Right cardiac atrium (tissue), 5 donors: Measurements from ENCODE around the gene EMX1. TPM values are rescaled to one million over a fixed set of nuclear protein-coding genes. Genes with fewer than 3 reads are reported as not detected.

Experiments used
- ATAC-seq, 2 donors: fragments of 200-7000 bp; cut with Tn5 transposase; one replicate each; pipeline versions ENCODE4 v1.8.0 to v1.9.1; 2020; ENCODE audit warnings: moderate library complexity in 2 of 2, mild to moderate bottlenecking in 1 of 2
- DNase-seq, 3 donors: peaks; one replicate each; pipeline ENCODE4 v3.0.0-alpha.2; 2020
- H3K27ac ChIP-seq: one replicate; pipeline ENCODE4 v1.5.1; 2013; ENCODE audit warnings: mild to moderate bottlenecking, low read length, control low read depth, moderate library complexity
- H3K27me3 ChIP-seq: one replicate; pipeline ENCODE4 v1.6.1; 2013; ENCODE audit not compliant: control insufficient read depth, insufficient read depth
- H3K4me1 ChIP-seq: one replicate; pipeline ENCODE4 v1.6.1; 2013; ENCODE audit warnings: low read length; ENCODE audit not compliant: control insufficient read depth, insufficient read depth
- H3K4me3 ChIP-seq: one replicate; pipeline ENCODE4 v1.5.1; 2013; ENCODE audit warnings: low read length, control low read depth
- H3K9me3 ChIP-seq: one replicate; pipeline ENCODE4 v1.6.1; 2013; ENCODE audit warnings: low read length; ENCODE audit not compliant: control insufficient read depth
- WGBS: extraction: QIAGEN DNeasy Blood & Tissue Kit; methylation state at CpG from one replicate; pipeline ENCODE4 v1.1.7; 2013; 5-methylcytosine and 5-hydroxymethylcytosine counted together
- intact Hi-C, 4 donors: fragments of 100-400 bp; cut with DNase I; formaldehyde crosslinking; loops; one replicate each; pipeline versions ENCODE4 v1.11.0 to v1.14.0; 2022 to 2023
- polyA plus RNA-seq: library from polyadenylated mRNA; stranded (reverse); fragments of 200-250 nt; gene quantifications from one replicate; pipeline ENCODE4 v1.2.3, GENCODE V29; 2013
- total RNA-seq, 4 donors: library from RNA; stranded (reverse); fragmentation: NEBNext Ultra II Directional; extraction: Animal tissue kit (Norgen Biotek cat#: 25700); gene quantifications; one replicate each; pipeline ENCODE4 v1.2.1, GENCODE V29; 2021
- donor health status: healthy with polysubstance abuse.
- donor health status: DM: no; HTN: yes; CAD: no.
- donor health status: DM: no; HTN: no; CAD: no.
- donor health status: DM: no; HTN: yes; CAD: no; lungs with severe emphysema.
- donor health status: DM: yes; HTN: yes; CAD: no.

EMX1 gene
- total and polyA plus RNA-seq, 5 donors, result 0.18 TPM; not detected in 4

- Histone ChIP-seq H3K27me3 (no peaks in the 10 kb centered on the region), H3K27ac (no peak overlapping the region), H3K4me1 (no peaks in the 10 kb centered on the region), H3K9me3 (no peaks in the 10 kb centered on the region), H3K4me3 (no peak overlapping the region)
- no peak for ATAC-seq
- DNase-seq, result peak in 1 of 3 donors; percentile 33
- WGBS, result 60% methylated on average over 19 of the region's 19 CpGs
- intact Hi-C loops, result no loop called here
Measured at GRCh38 chr2:72936660-72937355, 19.5 kb downstream of the EMX1 start.

- H3K4me1 ChIP-seq, result no peaks in the 10 kb centered on the region
- intact Hi-C loops, result no loop called here
- DNase-seq (peak; percentile 8 to 42 (median 20)), ATAC-seq (no peak)
- H3K27ac ChIP-seq, result no peak overlapping the region
- no peaks in the 10 kb centered on the region for H3K27me3 ChIP-seq
- no peak overlapping the region for H3K4me3 ChIP-seq
- 79% methylated on average over 15 of the region's 15 CpGs for WGBS
- no peaks in the 10 kb centered on the region for H3K9me3 ChIP-seq
Measured at GRCh38 chr2:72937356-72937669, 20.0 kb downstream of the EMX1 start.

- no peak for ATAC-seq
- no peaks in the 10 kb centered on the region for H3K4me1 ChIP-seq
- intact Hi-C loops, result no loop called here
- no peak overlapping the region for H3K27ac ChIP-seq
- H3K4me3 ChIP-seq, result no peak overlapping the region
- DNase-seq, result peak in 1 of 3 donors; percentile 15
- no peaks in the 10 kb centered on the region for H3K27me3 ChIP-seq
- WGBS, result 77% methylated on average over 5 of the region's 5 CpGs
- no peaks in the 10 kb centered on the region for H3K9me3 ChIP-seq
Measured at GRCh38 chr2:72938455-72938854, 21.1 kb downstream of the EMX1 start.

- Histone ChIP-seq H3K4me1 (no peaks in the 10 kb centered on the region), H3K27me3 (no peaks in the 10 kb centered on the region), H3K9me3 (no peaks in the 10 kb centered on the region), H3K4me3 (no peak overlapping the region), H3K27ac (no peak overlapping the region)
- intact Hi-C loops, result no loop called here
- no peak for ATAC-seq
- DNase-seq, result peak in 1 of 3 donors; percentile 10
- WGBS, result 83% methylated on average over 6 of the region's 6 CpGs
Measured at GRCh38 chr2:72940361-72940760, 23.0 kb downstream of the EMX1 start.

GRCh38 chr2:72940786-72941185 is 23.5 kb downstream of the EMX1 start:
- H3K9me3 ChIP-seq, result no peaks in the 10 kb centered on the region
- ATAC-seq (no peak), DNase-seq (peak in 2 of 3 donors; percentile 10 to 37)
- intact Hi-C loops, result no loop called here
- H3K27ac ChIP-seq, result no peak overlapping the region
- 71% methylated on average over 6 of the region's 6 CpGs for WGBS
- no peaks in the 10 kb centered on the region for H3K4me1 ChIP-seq
- H3K27me3 ChIP-seq, result no peaks in the 10 kb centered on the region
- H3K4me3 ChIP-seq, result no peak overlapping the region

GRCh38 chr2:72942293-72942692 is 25.0 kb downstream of the EMX1 start:
- WGBS, result 95% methylated on average over 8 of the region's 8 CpGs
- DNase-seq (peak in 2 of 3 donors; percentile 10 to 29), ATAC-seq (no peak)
- Histone ChIP-seq H3K27me3 (no peaks in the 10 kb centered on the region), H3K27ac (no peak overlapping the region), H3K4me3 (no peak overlapping the region), H3K9me3 (no peaks in the 10 kb centered on the region), H3K4me1 (no peaks in the 10 kb centered on the region)
- intact Hi-C loops, result no loop called here

- H3K27ac ChIP-seq, result no peak overlapping the region
- no peaks in the 10 kb centered on the region for H3K27me3 ChIP-seq
- WGBS, result 97% methylated on average over 8 of the region's 8 CpGs
- DNase-seq (peak in 2 of 3 donors; percentile 24 to 25), ATAC-seq (no peak)
- intact Hi-C loops, result no loop called here
- H3K4me1 ChIP-seq, result no peaks in the 10 kb centered on the region
- H3K4me3 ChIP-seq, result no peak overlapping the region
- no peaks in the 10 kb centered on the region for H3K9me3 ChIP-seq
Measured at GRCh38 chr2:72942881-72943418, 25.6 kb downstream of the EMX1 start.

- ATAC-seq, result no peak
- no peak overlapping the region for H3K4me3 ChIP-seq
- intact Hi-C loops, result no loop called here
- no peaks in the 10 kb centered on the region for H3K9me3 ChIP-seq
- H3K27ac ChIP-seq, result no peak overlapping the region
- no peaks in the 10 kb centered on the region for H3K4me1 ChIP-seq
- WGBS, result 90% methylated on average over 7 of the region's 7 CpGs
- no peaks in the 10 kb centered on the region for H3K27me3 ChIP-seq
- peak in 2 of 3 donors; percentile 17 for DNase-seq
Measured at GRCh38 chr2:72943540-72944395, 26.4 kb downstream of the EMX1 start.

GRCh38 chr2:72944804-72945449 is 27.6 kb downstream of the EMX1 start:
- WGBS, result 93% methylated on average over 16 of the region's 16 CpGs
- DNase-seq (peak in 2 of 3 donors; percentile 32 to 53), ATAC-seq (no peak)
- intact Hi-C loops, result no loop called here
- H3K4me3 ChIP-seq, result no peak overlapping the region
- no peaks in the 10 kb centered on the region for H3K4me1 ChIP-seq
- no peaks in the 10 kb centered on the region for H3K27me3 ChIP-seq
- H3K9me3 ChIP-seq, result no peaks in the 10 kb centered on the region
- no peak overlapping the region for H3K27ac ChIP-seq

GRCh38 chr2:72945450-72946019 is 28.2 kb downstream of the EMX1 start:
- H3K4me1 ChIP-seq, result no peaks in the 10 kb centered on the region
- intact Hi-C loops, result no loop called here
- no peak for ATAC-seq
- no peak overlapping the region for H3K27ac ChIP-seq
- DNase-seq, result peak in 1 of 3 donors; percentile 9
- no peaks in the 10 kb centered on the region for H3K9me3 ChIP-seq
- no peak overlapping the region for H3K4me3 ChIP-seq
- H3K27me3 ChIP-seq, result no peaks in the 10 kb centered on the region
- 95% methylated on average over 9 of the region's 9 CpGs for WGBS
